ENCODE results near the gene EWSR1. TPM values are rescaled to one million over a fixed set of nuclear protein-coding genes. Genes with fewer than 3 reads are reported as not detected.

The EWSR1 gene
- total and polyA plus RNA-seq, 2 donors (not counting 1 experiment from before 2014, with no cell fraction given): 281 to 295 TPM

- H3K79me2 ChIP-seq (ENCODE audit: control insufficient read depth, insufficient read depth, low read length): peaks cover 94% of the 10 kb centered on the region
- no peak for DNase-seq
- no peaks in the 10 kb centered on the region for H3K27me3 ChIP-seq (replicated peaks in 1 of 4; ENCODE audit: control extremely low read depth in 1 of 4, control insufficient read depth in 3 of 4, insufficient read depth in 4 of 4, low read length in 3 of 4)
- ATAC-seq (ENCODE audit: low read depth): no peak
- H3K4me3 Mint-ChIP-seq: no peak overlapping the region
- H3K9me3 Mint-ChIP-seq (ENCODE audit: insufficient read depth): no peaks in the 10 kb centered on the region
- peaks cover 8 to 77% of the 10 kb centered on the region in 2 experiments for H3K36me3 ChIP-seq (replicated peaks in 1 of 2; ENCODE audit: control extremely low read depth in 1 of 2, control insufficient read depth in 1 of 2, extremely low read depth in 1 of 2, insufficient read depth in 2 of 2, low read length in 1 of 2)
- CTCF ChIA-PET: no interaction called here
- POLR2A ChIA-PET: no interaction called here
- H4K20me1 ChIP-seq (ENCODE audit: control insufficient read depth, insufficient read depth, low read length, poor library complexity, severe bottlenecking): peaks cover 87% of the 10 kb centered on the region
- TF ChIP-seq EZH2 (IDR thresholded peaks at IDR 0.05; ENCODE audit: borderline replicate concordance, insufficient read depth, low read depth, low read length, poor library complexity, severe bottlenecking) (no peak), CTCF (IDR thresholded peaks at IDR 0.05) (no peak)
- no peaks in the 10 kb centered on the region for H3K27me3 Mint-ChIP-seq
- 86% methylated on average over 2 of the region's 3 CpGs for WGBS (ENCODE audit: insufficient coverage)
- no peak overlapping the region for H3K4me2 ChIP-seq (replicated peaks; ENCODE audit: low read depth, low read length, poor library complexity, severe bottlenecking)
- H3K4me3 ChIP-seq (ENCODE audit: control extremely low read depth in 1 of 5, extremely low read depth in 1 of 5, insufficient read depth in 1 of 5, low read depth in 2 of 5, low read length in 4 of 5): no peak overlapping the region
- H3K4me1 Mint-ChIP-seq: peaks cover 60% of the 10 kb centered on the region
- H3K9ac ChIP-seq (ENCODE audit: low read length): no peak overlapping the region
- intact Hi-C loops (cut with micrococcal nuclease): no loop called here
- H3K27ac Mint-ChIP-seq: no peak overlapping the region
- H3K9me3 ChIP-seq (ENCODE audit: control extremely low read depth in 1 of 3, control insufficient read depth in 2 of 3, insufficient read depth in 1 of 3, low read length in 2 of 3): peaks cover 0 to 2% (median 0%) of the 10 kb centered on the region in 3 donors
- H3K4me1 ChIP-seq (ENCODE audit: control insufficient read depth in 2 of 2, insufficient read depth in 2 of 2, low read length in 2 of 2): peaks cover 20 to 23% of the 10 kb centered on the region in 2 donors
- H3K27ac ChIP-seq (ENCODE audit: low read length in 2 of 2): no peak overlapping the region
- no peak overlapping the region for H2AFZ ChIP-seq (ENCODE audit: insufficient read depth, low read depth, low read length, poor library complexity, severe bottlenecking)
Observed at GRCh38 chr22:29275167-29275566, 7.1 kb downstream of the EWSR1 start.

GRCh38 chr22:29275819-29276565 lies 7.9 kb downstream of the EWSR1 start:
- peaks cover 12 to 15% of the 10 kb centered on the region in 2 donors for H3K4me1 ChIP-seq (ENCODE audit: control insufficient read depth in 2 of 2, insufficient read depth in 2 of 2, low read length in 2 of 2)
- ChIA-PET CTCF (no interaction called here), POLR2A (no interaction called here)
- peaks cover 8 to 79% of the 10 kb centered on the region in 2 experiments for H3K36me3 ChIP-seq (replicated peaks in 1 of 2; ENCODE audit: control extremely low read depth in 1 of 2, control insufficient read depth in 1 of 2, extremely low read depth in 1 of 2, insufficient read depth in 2 of 2, low read length in 1 of 2)
- no peak overlapping the region for H3K4me3 Mint-ChIP-seq
- H2AFZ ChIP-seq (ENCODE audit: insufficient read depth, low read depth, low read length, poor library complexity, severe bottlenecking): no peak overlapping the region
- H3K4me2 ChIP-seq (replicated peaks; ENCODE audit: low read depth, low read length, poor library complexity, severe bottlenecking): no peak overlapping the region
- H4K20me1 ChIP-seq (ENCODE audit: control insufficient read depth, insufficient read depth, low read length, poor library complexity, severe bottlenecking): peaks cover 84% of the 10 kb centered on the region
- no peak overlapping the region for H3K27ac Mint-ChIP-seq
- peaks cover 51% of the 10 kb centered on the region for H3K4me1 Mint-ChIP-seq
- 100% methylated on average over 1 of the region's 3 CpGs for WGBS (ENCODE audit: insufficient coverage)
- H3K9me3 Mint-ChIP-seq (ENCODE audit: insufficient read depth): no peaks in the 10 kb centered on the region
- TF ChIP-seq CTCF (IDR thresholded peaks at IDR 0.05): no peak
- no peak for TF ChIP-seq EZH2 (IDR thresholded peaks at IDR 0.05; ENCODE audit: borderline replicate concordance, insufficient read depth, low read depth, low read length, poor library complexity, severe bottlenecking)
- H3K27ac ChIP-seq (ENCODE audit: low read length in 2 of 2): no peak overlapping the region
- DNase-seq (no peak), ATAC-seq (ENCODE audit: low read depth) (no peak)
- H3K79me2 ChIP-seq (ENCODE audit: control insufficient read depth, insufficient read depth, low read length): peaks cover 90% of the 10 kb centered on the region
- intact Hi-C loops (cut with micrococcal nuclease): no loop called here
- H3K9me3 ChIP-seq (ENCODE audit: control extremely low read depth in 1 of 3, control insufficient read depth in 2 of 3, insufficient read depth in 1 of 3, low read length in 2 of 3): peaks cover 0 to 2% (median 0%) of the 10 kb centered on the region in 3 donors
- no peak overlapping the region for H3K4me3 ChIP-seq (ENCODE audit: control extremely low read depth in 1 of 5, extremely low read depth in 1 of 5, insufficient read depth in 1 of 5, low read depth in 2 of 5, low read length in 4 of 5)
- no peak overlapping the region for H3K9ac ChIP-seq (ENCODE audit: low read length)
- H3K27me3 Mint-ChIP-seq: no peaks in the 10 kb centered on the region
- no peaks in the 10 kb centered on the region for H3K27me3 ChIP-seq (replicated peaks in 1 of 4; ENCODE audit: control extremely low read depth in 1 of 4, control insufficient read depth in 3 of 4, insufficient read depth in 4 of 4, low read length in 3 of 4)

Measured in B cell (primary cell).